SK-N-SH (cell line): Measurements from ENCODE around the gene MSI1. TPM values are rescaled to one million over a fixed set of nuclear protein-coding genes. Genes with fewer than 3 reads are reported as not detected.

Experiments
- CTCF ChIA-PET: fragments of 300-600, 350-600 bp; formaldehyde crosslinking; extraction: SDS; loops from one replicate; lab custom pipeline; 2021; lab: Yijun Ruan, JAX
- POLR2A ChIA-PET: fragments of 350-600 bp; sonication (Branson Sonifier 250); formaldehyde crosslinking; extraction: SDS; loops from one replicate; lab custom pipeline; 2020; ENCODE audit warnings: antibody characterized with exemption, inconsistent platforms; lab: Yijun Ruan, JAX
- DNase-seq: peaks from one replicate; pipeline ENCODE4 v3.0.0; 2012
- H2AFZ ChIP-seq: fragments of 200-600 bp; sonication (generic); 2 replicates; pipeline ENCODE4 v1.8.1; 2016; ENCODE audit warnings: antibody characterized with exemption, mild to moderate bottlenecking, low read depth
- H3F3A ChIP-seq: fragments of 200-600 bp; sonication (generic); replicated peaks from 2 replicates; pipeline ENCODE3; 2016; ENCODE audit warnings: antibody characterized with exemption, mild to moderate bottlenecking; ENCODE audit not compliant: insufficient read depth
- H3K27ac ChIP-seq, 2 experiments: fragments of 200-500 bp in 1 of 2; fragments of 200-600 bp in 1 of 2; sonication (Bioruptor generic) in 1 of 2; sonication (generic), shearing (Covaris generic) in 1 of 2; 2 replicates each; pipeline versions ENCODE4 v1.5.1 to v1.6.1; 2014 to 2016; ENCODE audit warnings: low read depth in 2 of 2, inconsistent platforms in 1 of 2, low read length in 1 of 2, mild to moderate bottlenecking in 1 of 2, mixed read lengths in 1 of 2
- H3K27me3 ChIP-seq: fragments of 200-600 bp; sonication (generic), shearing (Covaris generic); 2 replicates; pipeline ENCODE4 v1.6.1; 2016; ENCODE audit warnings: mixed run types; ENCODE audit not compliant: insufficient read depth
- H3K36me3 ChIP-seq, 2 experiments: fragments of 200-500 bp in 1 of 2; fragments of 200-600 bp in 1 of 2; sonication (Bioruptor generic) in 1 of 2; sonication (generic) in 1 of 2; replicated peaks in 1 of 2; 2 replicates each; pipeline versions ENCODE3 to v1.5.1; 2014 to 2016; ENCODE audit warnings: low read length in 1 of 2, mild to moderate bottlenecking in 1 of 2; ENCODE audit not compliant: insufficient read depth in 2 of 2, control insufficient read depth in 1 of 2
- H3K4me1 ChIP-seq, 2 experiments: fragments of 200-500 bp in 1 of 2; fragments of 200-600 bp in 1 of 2; sonication (Bioruptor generic) in 1 of 2; sonication (generic), shearing (Covaris generic) in 1 of 2; 2 replicates each; pipeline versions ENCODE4 v1.5.1 to v1.6.1; 2014 to 2016; ENCODE audit warnings: low read depth in 1 of 2, low read length in 1 of 2, mixed run types in 1 of 2; ENCODE audit not compliant: insufficient read depth in 2 of 2, control insufficient read depth in 1 of 2
- H3K4me2 ChIP-seq: fragments of 200-600 bp; sonication (generic), shearing (Covaris generic); 2 replicates; pipeline ENCODE4 v1.6.1; 2017; ENCODE audit warnings: mixed run types
- H3K4me3 ChIP-seq, 2 experiments: fragments of 200-500 bp in 1 of 2; fragments of 200-600 bp in 1 of 2; sonication (Bioruptor generic) in 1 of 2; sonication (generic), shearing (Covaris generic) in 1 of 2; 2 replicates each; pipeline versions ENCODE4 v1.5.1 to v1.8.1; 2014 to 2016; ENCODE audit warnings: low read depth in 2 of 2, inconsistent platforms in 1 of 2, low read length in 1 of 2, mild to moderate bottlenecking in 1 of 2, mixed read lengths in 1 of 2, moderate library complexity in 1 of 2
- H3K79me2 ChIP-seq: fragments of 200-600 bp; sonication (generic); 2 replicates; pipeline ENCODE4 v1.8.1; 2017; ENCODE audit warnings: mild to moderate bottlenecking; ENCODE audit not compliant: insufficient read depth
- H3K9ac ChIP-seq: fragments of 200-600 bp; sonication (generic); 2 replicates; pipeline ENCODE4 v1.6.1; 2017; ENCODE audit warnings: mixed run types
- H3K9me2 ChIP-seq: fragments of 200-600 bp; sonication (generic); 2 replicates; pipeline ENCODE4 v1.6.1; 2017; ENCODE audit warnings: mixed run types
- H3K9me3 ChIP-seq: fragments of 200-600 bp; sonication (generic); 2 replicates; pipeline ENCODE4 v1.6.1; 2017; ENCODE audit warnings: mixed run types, mild to moderate bottlenecking, moderate library complexity
- H4K20me1 ChIP-seq: fragments of 200-600 bp; sonication (generic); 2 replicates; pipeline ENCODE4 v1.6.1; 2017; ENCODE audit warnings: mild to moderate bottlenecking, mixed run types; ENCODE audit not compliant: insufficient read depth
- CHD2 ChIP-seq: fragments of 150-350 bp; IDR thresholded peaks from 2 replicates; pipeline ENCODE4 v1.6.1; 2018; ENCODE audit warnings: low read length; ENCODE audit not compliant: partially characterized antibody
- CTCF ChIP-seq: fragments of 200-600 bp; sonication (generic); IDR thresholded peaks from 2 replicates; pipeline ENCODE4 v1.6.1; 2017; ENCODE audit warnings: antibody characterized with exemption, mild to moderate bottlenecking, moderate library complexity
- ELF1 ChIP-seq: IDR thresholded peaks from 2 replicates; pipeline ENCODE4 v1.4.0; 2012
- EP300 ChIP-seq, 2 experiments: IDR thresholded peaks; 2 replicates each; pipeline versions ENCODE4 v1.4.0 to v1.6.1; 2012; ENCODE audit warnings: borderline replicate concordance in 1 of 2, low read depth in 1 of 2, low read length in 1 of 2
- FOXM1 ChIP-seq: IDR thresholded peaks from 2 replicates; pipeline ENCODE4 v1.4.0; 2012; ENCODE audit warnings: low read depth, mild to moderate bottlenecking
- GABPA ChIP-seq: IDR thresholded peaks from 2 replicates; pipeline ENCODE4 v1.4.0; 2012; ENCODE audit warnings: low read depth, mild to moderate bottlenecking
- GATA2 ChIP-seq: sonication (generic); formaldehyde crosslinking; IDR thresholded peaks from 2 replicates; pipeline ENCODE4 v1.5.0; 2020; ENCODE audit warnings: mild to moderate bottlenecking, missing genetic modification reagents
- MAX ChIP-seq: IDR thresholded peaks from 2 replicates; pipeline ENCODE4 v1.4.0; 2012; ENCODE audit warnings: low read depth
- MEF2A ChIP-seq: IDR thresholded peaks from 2 replicates; pipeline ENCODE4 v1.4.0; 2012; ENCODE audit warnings: low read depth, borderline replicate concordance
- NRF1 ChIP-seq: IDR thresholded peaks from 2 replicates; pipeline ENCODE4 v1.6.1; 2012; ENCODE audit warnings: low read depth, mild to moderate bottlenecking, low read length
- POLR2AphosphoS5 ChIP-seq: IDR thresholded peaks from 2 replicates; pipeline ENCODE4 v1.6.1; 2012; ENCODE audit warnings: low read depth, low read length
- RCOR1 ChIP-seq: fragments of 150-350 bp; IDR thresholded peaks from 2 replicates; pipeline ENCODE4 v1.6.1; 2017; ENCODE audit warnings: antibody characterized with exemption, low read length
- SIN3A ChIP-seq: IDR thresholded peaks from 2 replicates; pipeline ENCODE4 v1.6.1; 2012; ENCODE audit warnings: low read depth, mild to moderate bottlenecking, low read length, moderate library complexity, borderline replicate concordance
- SMC3 ChIP-seq: IDR thresholded peaks from 2 replicates; pipeline ENCODE4 v1.6.1; 2012; ENCODE audit warnings: low read depth, low read length, improper control_type of control experiment
- TAF1 ChIP-seq: IDR thresholded peaks from 2 replicates; pipeline ENCODE4 v1.6.1; 2012; ENCODE audit warnings: low read depth, mild to moderate bottlenecking, low read length, moderate library complexity, borderline replicate concordance
- TCF12 ChIP-seq: IDR thresholded peaks from 2 replicates; pipeline ENCODE4 v1.4.0; 2012
- TEAD4 ChIP-seq: IDR thresholded peaks from 2 replicates; pipeline ENCODE4 v1.4.0; 2012; ENCODE audit warnings: mild to moderate bottlenecking, borderline replicate concordance; ENCODE audit not compliant: insufficient read depth
- ZBTB33 ChIP-seq: IDR thresholded peaks from 2 replicates; pipeline ENCODE4 v1.4.0; 2012; ENCODE audit warnings: low read depth, borderline replicate concordance
- WGBS: methylation state at CpG from one replicate; pipeline ENCODE4 v1.1.6; 2017; ENCODE audit warnings: low lambda C conversion rate; 5-methylcytosine and 5-hydroxymethylcytosine counted together
- polyA plus RNA-seq, 3 experiments: library from polyadenylated mRNA; depleted of rRNA; stranded (reverse); fragments of >200 nt; gene quantifications; 2 replicates each; pipeline ENCODE4 v1.2.3, GENCODE V29; 2012
- TF ChIP-seq, protein P1 (sequence below): IDR thresholded peaks from 2 replicates; pipeline ENCODE4 v1.4.0; 2012; ENCODE audit warnings: low read depth, borderline replicate concordance

MSI1 gene
- polyA plus RNA-seq, 1 of the 3 experiments (the other 2 are of a cell fraction) = 1.7 TPM

- 85% methylated on average over 1 of the region's 1 CpG for WGBS
- no peak for DNase-seq
- Histone ChIP-seq H3K4me2 (no peak overlapping the region), H3K36me3 (no peaks in the 10 kb centered on the region), H4K20me1 (no peaks in the 10 kb centered on the region), H3K9ac (no peak overlapping the region), H3F3A (no peaks in the 10 kb centered on the region), H3K9me2 (no peaks in the 10 kb centered on the region), H2AFZ (no peak overlapping the region)
- CTCF ChIA-PET = interaction anchor here (1.0 kb wide), 1 partner anchor 261 kb away, joined by 3 read pairs; no protein-coding TSS in a partner anchor
- POLR2A ChIA-PET = no interaction called here
- TF ChIP-seq GATA2 (no peak), SMC3 (no peak), TCF12 (no peak), SIN3A (no peak), TEAD4 (no peak), GABPA (no peak), CHD2 (no peak), EP300 (IDR thresholded peaks at IDR 0.05; ENCODE audit: borderline replicate concordance in 1 of 2, low read depth in 1 of 2, low read length in 1 of 2) (no peak), MAX (no peak), MEF2A (no peak), NRF1 (no peak), TAF1 (no peak), POLR2AphosphoS5 (no peak), FOXM1 (no peak), ELF1 (no peak), ZBTB33 (no peak), RCOR1 (no peak), CTCF (no peak)
- TF ChIP-seq, protein P1, sequence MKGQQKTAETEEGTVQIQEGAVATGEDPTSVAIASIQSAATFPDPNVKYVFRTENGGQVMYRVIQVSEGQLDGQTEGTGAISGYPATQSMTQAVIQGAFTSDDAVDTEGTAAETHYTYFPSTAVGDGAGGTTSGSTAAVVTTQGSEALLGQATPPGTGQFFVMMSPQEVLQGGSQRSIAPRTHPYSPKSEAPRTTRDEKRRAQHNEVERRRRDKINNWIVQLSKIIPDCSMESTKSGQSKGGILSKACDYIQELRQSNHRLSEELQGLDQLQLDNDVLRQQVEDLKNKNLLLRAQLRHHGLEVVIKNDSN = no peak
- TF ChIP-seq, all 33 proteins: peak for 0
- Histone ChIP-seq H3K79me2 (no peaks in the 10 kb centered on the region), H3K27me3 (no peaks in the 10 kb centered on the region; the same call in 1 of the 2 replicates), H3K9me3 (no peaks in the 10 kb centered on the region), H3K27ac (no peak overlapping the region), H3K4me1 (no peaks in the 10 kb centered on the region), H3K4me3 (no peak overlapping the region)
These were observed 21.7 kb upstream of the MSI1 start for GRCh38 chr12:120390540-120391120.
